ENCODE data around the gene ADRA1B. TPM values are rescaled to one million over a fixed set of nuclear protein-coding genes. Genes with fewer than 3 reads are reported as not detected.

The ADRA1B gene
- total and polyA plus RNA-seq, 9 donors = 0.87 to 9.1 (median 3.5) TPM

DNA sequence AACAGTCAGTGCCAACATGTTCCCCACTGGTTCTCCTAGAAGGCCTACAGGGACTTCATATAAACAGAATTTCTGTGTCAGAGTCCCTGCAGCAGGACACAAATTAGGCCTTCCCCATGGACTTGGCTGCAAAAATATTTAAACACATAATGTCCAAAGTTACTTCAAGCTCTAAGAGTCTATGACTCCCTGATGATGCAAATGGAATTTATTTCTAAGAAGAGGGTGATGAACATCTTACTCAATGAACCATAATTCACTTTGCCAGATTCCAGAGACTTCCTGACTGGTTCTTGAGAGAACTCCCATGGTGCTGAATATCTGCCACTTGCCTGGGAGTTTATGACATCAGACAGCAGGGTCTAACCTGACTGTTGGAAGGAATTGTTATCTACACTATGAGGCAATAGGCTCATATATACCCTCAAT lies 32.7 kb upstream of the ADRA1B start:
- Histone ChIP-seq H3K36me3 (no peaks in the 10 kb centered on the region), H3K9me3 (no peaks in the 10 kb centered on the region), H3K27ac (no peak overlapping the region), H3K27me3 (no peaks in the 10 kb centered on the region), H3K4me3 (no peak overlapping the region), H3K4me1 (ENCODE audit: insufficient read depth) (peaks cover 8% of the 10 kb centered on the region)
- no peak for DNase-seq
- no peak for TF ChIP-seq EP300 (IDR thresholded peaks at IDR 0.05)
- TF ChIP-seq POLR2A (IDR thresholded peaks at IDR 0.05) = no peak
- TF ChIP-seq, protein P1, sequence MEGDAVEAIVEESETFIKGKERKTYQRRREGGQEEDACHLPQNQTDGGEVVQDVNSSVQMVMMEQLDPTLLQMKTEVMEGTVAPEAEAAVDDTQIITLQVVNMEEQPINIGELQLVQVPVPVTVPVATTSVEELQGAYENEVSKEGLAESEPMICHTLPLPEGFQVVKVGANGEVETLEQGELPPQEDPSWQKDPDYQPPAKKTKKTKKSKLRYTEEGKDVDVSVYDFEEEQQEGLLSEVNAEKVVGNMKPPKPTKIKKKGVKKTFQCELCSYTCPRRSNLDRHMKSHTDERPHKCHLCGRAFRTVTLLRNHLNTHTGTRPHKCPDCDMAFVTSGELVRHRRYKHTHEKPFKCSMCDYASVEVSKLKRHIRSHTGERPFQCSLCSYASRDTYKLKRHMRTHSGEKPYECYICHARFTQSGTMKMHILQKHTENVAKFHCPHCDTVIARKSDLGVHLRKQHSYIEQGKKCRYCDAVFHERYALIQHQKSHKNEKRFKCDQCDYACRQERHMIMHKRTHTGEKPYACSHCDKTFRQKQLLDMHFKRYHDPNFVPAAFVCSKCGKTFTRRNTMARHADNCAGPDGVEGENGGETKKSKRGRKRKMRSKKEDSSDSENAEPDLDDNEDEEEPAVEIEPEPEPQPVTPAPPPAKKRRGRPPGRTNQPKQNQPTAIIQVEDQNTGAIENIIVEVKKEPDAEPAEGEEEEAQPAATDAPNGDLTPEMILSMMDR (IDR thresholded peaks at IDR 0.05) = no peak
- intact Hi-C loops (cut with DNase I) = no loop called here

DNA sequence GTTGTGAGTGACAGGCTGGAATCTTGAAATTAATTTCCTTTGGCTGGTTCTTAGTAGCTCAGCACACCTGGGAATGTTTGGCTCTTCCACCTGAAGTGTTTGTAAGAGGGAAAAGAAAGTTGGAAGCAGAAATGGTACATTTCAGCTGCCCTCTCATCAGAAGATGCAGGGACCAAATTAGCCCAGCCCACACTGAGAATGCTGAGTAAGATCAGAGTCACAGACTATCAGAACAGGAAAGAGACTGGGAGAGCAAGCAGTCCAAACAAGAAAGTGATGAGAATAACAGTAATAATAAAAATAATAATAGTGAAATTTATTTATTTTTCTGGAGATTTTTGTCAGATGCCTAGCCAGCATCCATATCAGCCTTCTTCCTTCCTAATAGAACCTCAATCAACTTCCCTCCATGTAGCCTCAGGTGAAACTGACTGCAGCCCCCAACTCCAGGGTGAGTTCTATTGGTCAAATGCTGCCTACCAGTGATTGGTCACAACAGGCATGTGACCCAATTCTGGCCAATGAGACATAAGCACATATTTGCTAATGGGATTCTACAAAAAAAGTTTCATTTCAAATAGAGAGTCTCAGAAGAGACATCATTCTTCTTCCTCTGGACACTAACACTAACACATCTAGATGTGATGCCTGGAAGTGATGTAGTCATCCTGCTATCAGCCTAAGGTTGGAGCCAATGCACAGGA lies 31.2 kb upstream of the ADRA1B start:
- intact Hi-C loops (cut with DNase I) = no loop called here
- no peaks in the 10 kb centered on the region for H3K9me3 ChIP-seq
- no peak for DNase-seq

GRCh38 chr5:159886296-159886695 lies 30.0 kb upstream of the ADRA1B start:
- TF ChIP-seq EP300 (IDR thresholded peaks at IDR 0.05) (no peak), POLR2A (IDR thresholded peaks at IDR 0.05) (no peak)
- TF ChIP-seq, protein P1 (IDR thresholded peaks at IDR 0.05) = no peak
- WGBS, 3 donors = 93 to 96% (median 94%) methylated on average over 1 of the region's 1 CpG
- no peak for DNase-seq
- H3K36me3 ChIP-seq = no peaks in the 10 kb centered on the region
- no peak overlapping the region for H3K27ac ChIP-seq
- no peaks in the 10 kb centered on the region for H3K9me3 ChIP-seq
- no peaks in the 10 kb centered on the region for H3K4me1 ChIP-seq (ENCODE audit: insufficient read depth)
- H3K27me3 ChIP-seq = no peaks in the 10 kb centered on the region
- intact Hi-C loops (cut with DNase I) = no loop called here
- H3K4me3 ChIP-seq = no peak overlapping the region

More for the DNA sequence above, 31.2 kb upstream of the ADRA1B start:
- Histone ChIP-seq H3K4me1 (ENCODE audit: insufficient read depth) (no peaks in the 10 kb centered on the region), H3K36me3 (no peaks in the 10 kb centered on the region), H3K27me3 (no peaks in the 10 kb centered on the region), H3K4me3 (no peak overlapping the region), H3K27ac (no peak overlapping the region)
- TF ChIP-seq, protein P1 (IDR thresholded peaks at IDR 0.05) = no peak
- TF ChIP-seq POLR2A (IDR thresholded peaks at IDR 0.05) (no peak), EP300 (IDR thresholded peaks at IDR 0.05) (no peak)

DNA sequence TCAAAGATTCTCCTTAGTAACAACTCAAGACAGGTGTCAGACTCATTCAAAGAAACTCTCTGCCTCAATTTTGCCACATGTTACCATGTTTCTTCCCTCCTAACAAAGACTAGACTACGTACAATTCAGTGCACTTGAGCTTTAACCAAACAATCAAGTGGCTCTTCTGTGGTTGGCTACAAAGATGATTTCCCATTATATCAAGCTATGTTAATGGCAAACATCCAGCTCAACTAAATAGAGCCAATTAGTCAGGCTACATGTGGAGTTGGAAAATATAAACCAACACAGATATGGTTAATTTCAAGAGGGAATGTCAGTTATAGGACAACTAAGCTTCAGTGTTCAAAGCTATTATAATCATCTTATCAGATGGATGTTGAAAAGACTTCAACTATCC lies 29.2 kb upstream of the ADRA1B start:
- Histone ChIP-seq H3K4me1 (ENCODE audit: insufficient read depth) (no peaks in the 10 kb centered on the region), H3K4me3 (no peak overlapping the region), H3K36me3 (no peaks in the 10 kb centered on the region), H3K27me3 (no peaks in the 10 kb centered on the region), H3K9me3 (no peaks in the 10 kb centered on the region), H3K27ac (no peak overlapping the region)
- TF ChIP-seq EP300 (IDR thresholded peaks at IDR 0.05) (no peak), POLR2A (IDR thresholded peaks at IDR 0.05) (no peak)
- TF ChIP-seq, protein P1 (IDR thresholded peaks at IDR 0.05) = no peak
- no peak for DNase-seq
- WGBS, 3 donors = 44 to 78% (median 58%) methylated on average over 1 of the region's 1 CpG
- intact Hi-C loops (cut with DNase I) = no loop called here

Measured in ovary (tissue), 9 donors.